HCT116 (cell line): ENCODE results near the gene EMX1. TPM values are rescaled to one million over a fixed set of nuclear protein-coding genes. Genes with fewer than 3 reads are reported as not detected.
A peak's percentile ranks its signal among the peaks of the same experiment; 100 is the strongest.

Source experiments
- ATAC-seq: fragments of 200-7000 bp; cut with Tn5 transposase; 2 replicates; pipeline ENCODE4 v1.9.1; 2020; ENCODE audit warnings: mild to moderate bottlenecking, moderate library complexity
- BruUV-seq: library from RNA; stranded (reverse); fragments of 400-500 nt; replicated peaks from 2 replicates; lab custom pipeline; 2021; lab: Mats Ljungman, UMichigan
- CTCF ChIA-PET: fragments of 300-600 bp; sonication (Branson Sonifier 250); formaldehyde crosslinking; loops from one replicate; lab custom pipeline; 2021; ENCODE audit warnings: antibody characterized with exemption; lab: Charles Lee
- POLR2A ChIA-PET: fragments of 300-600, 350-600 bp; sonication (Branson Sonifier 250); formaldehyde crosslinking; loops from one replicate; lab custom pipeline; 2021; ENCODE audit warnings: antibody characterized with exemption; lab: Charles Lee
- RAD21 ChIA-PET, 2 experiments: fragments of 300-600 bp; sonication (Branson Sonifier 250); formaldehyde crosslinking; loops; one replicate each; lab custom pipeline; 2023; ENCODE audit warnings: low total read pairs in 2 of 2; ENCODE audit not compliant: uncharacterized antibody in 2 of 2, unreplicated experiment in 2 of 2, low non-redundant PET in 1 of 2; lab: Charles Lee
- DNase-seq: peaks from one replicate; pipeline ENCODE4 v3.0.0-alpha.2; 2010; ENCODE audit warnings: low read depth, low spot score
- H2AFZ ChIP-seq: fragments of 200-600 bp; shearing (Covaris generic), sonication (generic); 2 replicates; pipeline ENCODE4 v1.6.1; 2017; ENCODE audit warnings: low read depth, mixed run types, mixed read lengths, antibody characterized with exemption, low read length; ENCODE audit not compliant: poor library complexity, severe bottlenecking
- H3K27ac ChIP-seq: 2 replicates; pipeline ENCODE4 v1.5.1; 2012; ENCODE audit warnings: low read depth, low read length
- H3K27me3 ChIP-seq: fragments of 200-600 bp; sonication (generic); 2 replicates; pipeline ENCODE4 v1.6.1; 2016; ENCODE audit warnings: mixed run types, low read length, mixed read lengths; ENCODE audit not compliant: insufficient read depth
- H3K36me3 ChIP-seq, 2 experiments: fragments of 200-500 bp in 1 of 2; fragments of 200-600 bp in 1 of 2; sonication (Bioruptor generic) in 1 of 2; sonication (generic) in 1 of 2; 2 replicates each; pipeline versions ENCODE4 v1.5.1 to v1.6.1; 2014 to 2016; ENCODE audit warnings: low read length in 2 of 2, inconsistent platforms in 1 of 2, mixed read lengths in 1 of 2, mixed run types in 1 of 2; ENCODE audit not compliant: insufficient read depth in 2 of 2, control insufficient read depth in 1 of 2
- H3K4me1 ChIP-seq, 2 experiments: fragments of 200-600 bp in 1 of 2; sonication (generic) in 1 of 2; 2 replicates each; pipeline versions ENCODE4 v1.5.1 to v1.6.1; 2012 to 2017; ENCODE audit warnings: low read length in 2 of 2, inconsistent platforms in 1 of 2, mild to moderate bottlenecking in 1 of 2, mixed read lengths in 1 of 2, mixed run types in 1 of 2, moderate library complexity in 1 of 2; ENCODE audit not compliant: insufficient read depth in 2 of 2, control insufficient read depth in 1 of 2
- H3K4me2 ChIP-seq: fragments of 200-600 bp; sonication (generic); 2 replicates; pipeline ENCODE4 v1.6.1; 2017; ENCODE audit warnings: mixed run types, low read length, mixed read lengths
- H3K4me3 ChIP-seq, 2 experiments: fragments of 200-600 bp in 1 of 2; sonication (generic) in 1 of 2; replicated peaks in 1 of 2; 2 replicates each; pipeline ENCODE4 v1.5.1; 2011 to 2016; ENCODE audit warnings: low read length in 2 of 2, control low read depth in 1 of 2, low read depth in 1 of 2, mild to moderate bottlenecking in 1 of 2, mixed read lengths in 1 of 2, mixed run types in 1 of 2
- H3K79me2 ChIP-seq: fragments of 200-600 bp; sonication (generic); 2 replicates; pipeline ENCODE4 v1.6.1; 2017; ENCODE audit warnings: mild to moderate bottlenecking, mixed run types, low read length, moderate library complexity, mixed read lengths; ENCODE audit not compliant: insufficient read depth
- H3K9ac ChIP-seq: fragments of 200-600 bp; sonication (generic); 2 replicates; pipeline ENCODE4 v1.6.1; 2016; ENCODE audit warnings: low read length, mixed read lengths
- H3K9me2 ChIP-seq: fragments of 200-600 bp; sonication (generic), shearing (Covaris generic); 2 replicates; pipeline ENCODE4 v1.6.1; 2017; ENCODE audit warnings: mixed run types, mild to moderate bottlenecking, moderate library complexity; ENCODE audit not compliant: insufficient read depth
- H3K9me3 ChIP-seq, 2 experiments: fragments of 200-500 bp in 1 of 2; fragments of 200-600 bp in 1 of 2; sonication (Bioruptor generic) in 1 of 2; sonication (generic) in 1 of 2; 2 replicates each; pipeline ENCODE4 v1.6.1; 2014 to 2017; ENCODE audit warnings: low read length in 2 of 2, mixed read lengths in 2 of 2, inconsistent platforms in 1 of 2, low read depth in 1 of 2, mild to moderate bottlenecking in 1 of 2, mixed run types in 1 of 2, moderate library complexity in 1 of 2; ENCODE audit not compliant: control insufficient read depth in 1 of 2, insufficient read depth in 1 of 2
- H4K20me1 ChIP-seq: fragments of 200-600 bp; sonication (generic), shearing (Covaris generic); 2 replicates; pipeline ENCODE4 v1.6.1; 2017; ENCODE audit warnings: mixed run types, mild to moderate bottlenecking, moderate library complexity; ENCODE audit not compliant: insufficient read depth
- CTCF ChIP-seq, 3 experiments: fragments of 200-600 bp in 1 of 3; sonication (generic) in 1 of 3; IDR thresholded peaks in 2 of 3; conservative IDR thresholded peaks in 1 of 3; 2 replicates each; pipeline ENCODE4 v1.5.1; 2012 to 2017; ENCODE audit warnings: low read depth in 2 of 3, low read length in 2 of 3, antibody characterized with exemption in 1 of 3, borderline replicate concordance in 1 of 3, control low read depth in 1 of 3, mild to moderate bottlenecking in 1 of 3, mixed read lengths in 1 of 3, mixed run types in 1 of 3, moderate library complexity in 1 of 3; ENCODE audit not compliant: insufficient read depth in 1 of 3
- ELF1 ChIP-seq: IDR thresholded peaks from 2 replicates; pipeline ENCODE4 v1.6.1; 2012; ENCODE audit warnings: low read depth, borderline replicate concordance
- EZH2phosphoT487 ChIP-seq: fragments of 200-600 bp; IDR thresholded peaks from 2 replicates; pipeline ENCODE4 v1.6.1; 2018; ENCODE audit warnings: antibody characterized with exemption, borderline replicate concordance
- RAD21 ChIP-seq: IDR thresholded peaks from 2 replicates; pipeline ENCODE4 v1.6.1; 2012; ENCODE audit warnings: low read depth, mild to moderate bottlenecking
- REST ChIP-seq: IDR thresholded peaks from 2 replicates; pipeline ENCODE4 v1.6.1; 2012; ENCODE audit warnings: low read depth
- SIN3A ChIP-seq: IDR thresholded peaks from 2 replicates; pipeline ENCODE4 v1.6.1; 2012; ENCODE audit warnings: low read depth
- SRF ChIP-seq: IDR thresholded peaks from 2 replicates; pipeline ENCODE4 v1.6.1; 2012; ENCODE audit warnings: low read depth
- intact Hi-C: fragments of 100-400 bp; cut with micrococcal nuclease; formaldehyde crosslinking; loops from 2 replicates; pipeline ENCODE4 v1.10.0; 2022
- total RNA-seq: library from RNA; stranded (reverse); gene quantifications from one replicate; pipeline ENCODE4 v1.2.1, GENCODE V29; 2021; ENCODE audit not compliant: unreplicated experiment

The EMX1 gene
- total RNA-seq, 1 experiment from 2014 or later: 3.1 TPM

GRCh38 chr2:72934683-72935610 is 17.6 kb downstream of the EMX1 start:
- no peaks in the 10 kb centered on the region for H3K9me2 ChIP-seq
- no peak overlapping the region for H2AFZ ChIP-seq
- H3K4me3 ChIP-seq: no peak overlapping the region
- H3K4me1 ChIP-seq: peaks cover 2 to 23% of the 10 kb centered on the region in 2 experiments; a peak in 2 of 4 replicates
- ChIA-PET RAD21 (interaction anchor here in 1 of 2 experiments (2.8 kb wide), 1 partner anchor 42 kb away, joined by 11 read pairs; no protein-coding TSS in a partner anchor), CTCF (interaction anchor here (0.8 to 2.3 kb wide), 6 partner anchors 9 to 242 kb away, joined by 3 to 22 read pairs (median 4); partner anchors contain the start of gene SPR), POLR2A (no interaction called here)
- ATAC-seq (peak; percentile 85), DNase-seq (peak; percentile 23)
- no peak overlapping the region for H3K9ac ChIP-seq
- H3K36me3 ChIP-seq: no peaks in the 10 kb centered on the region
- no peak for TF ChIP-seq SIN3A
- TF ChIP-seq CTCF (IDR thresholded peaks at IDR 0.05 in 2 of 3, conservative IDR thresholded peaks at IDR 0.05 in 1 of 3; ENCODE audit: borderline replicate concordance in 1 of 3, insufficient read depth in 1 of 3, low read depth in 2 of 3, low read length in 2 of 3): peak; percentile 66 to 77 (median 66)
- peak; percentile 84 for TF ChIP-seq RAD21
- H4K20me1 ChIP-seq: no peaks in the 10 kb centered on the region
- H3K27me3 ChIP-seq: no peaks in the 10 kb centered on the region
- intact Hi-C loops: loop anchor here (1.0 kb wide), 1 partner anchor 43 kb away; no protein-coding TSS in a partner anchor
- no peak overlapping the region for H3K27ac ChIP-seq
- no peaks in the 10 kb centered on the region for H3K79me2 ChIP-seq
- no peak overlapping the region for H3K4me2 ChIP-seq
- no peaks in the 10 kb centered on the region for H3K9me3 ChIP-seq
- BruUV-seq: no TSS peak

GRCh38 chr2:72935611-72935957 is 18.3 kb downstream of the EMX1 start:
- DNase-seq: no peak
- Histone ChIP-seq H3K79me2 (no peaks in the 10 kb centered on the region), H3K36me3 (no peaks in the 10 kb centered on the region), H4K20me1 (no peaks in the 10 kb centered on the region), H3K4me2 (no peak overlapping the region), H3K4me1 (peaks cover 2 to 23% of the 10 kb centered on the region in 2 experiments; a peak in 2 of 4 replicates), H3K9me2 (no peaks in the 10 kb centered on the region), H3K9ac (no peak overlapping the region), H3K4me3 (no peak overlapping the region), H3K27ac (no peak overlapping the region), H2AFZ (no peak overlapping the region), H3K27me3 (no peaks in the 10 kb centered on the region), H3K9me3 (no peaks in the 10 kb centered on the region)
- TF ChIP-seq ELF1: no peak
- TF ChIP-seq SRF: no peak
- no peak for TF ChIP-seq REST
- no peak for TF ChIP-seq EZH2phosphoT487
- TF ChIP-seq CTCF (IDR thresholded peaks at IDR 0.05 in 2 of 3, conservative IDR thresholded peaks at IDR 0.05 in 1 of 3; ENCODE audit: borderline replicate concordance in 1 of 3, insufficient read depth in 1 of 3, low read depth in 2 of 3, low read length in 2 of 3): no peak
- POLR2A ChIA-PET: no interaction called here
- intact Hi-C loops: loop anchor here (1.0 kb wide), 1 partner anchor 43 kb away; no protein-coding TSS in a partner anchor
- RAD21 ChIA-PET: interaction anchor here in 1 of 2 experiments (2.8 kb wide), 1 partner anchor 42 kb away, joined by 11 read pairs; no protein-coding TSS in a partner anchor
- no peak for ATAC-seq
- no TSS peak for BruUV-seq
- CTCF ChIA-PET: interaction anchor here (0.8 to 2.3 kb wide), 6 partner anchors 9 to 242 kb away, joined by 3 to 22 read pairs (median 4); partner anchors contain the start of gene SPR
